NB4 (cell line): Measurements from ENCODE around the gene ANKFN1.

Experiments
- CTCF ChIP-seq: IDR thresholded peaks from one replicate; pipeline ENCODE4 v1.5.1; 2012; ENCODE audit warnings: low read depth, low read length
- MYC ChIP-seq: IDR thresholded peaks from 2 replicates; pipeline ENCODE4 v1.6.1; 2011; ENCODE audit warnings: low read depth, low read length

- no peak for TF ChIP-seq CTCF
- TF ChIP-seq MYC: no peak
Observed at GRCh38 chr17:56449176-56449575, 295.9 kb downstream of the ANKFN1 start.
